ENCODE data around the gene TRMT1L. TPM values are rescaled to one million over a fixed set of nuclear protein-coding genes. Genes with fewer than 3 reads are reported as not detected.

The TRMT1L gene
- total RNA-seq, 1 experiment from 2014 or later = 29.2 TPM

Other genes starting within 250 kb of the TRMT1L start
- 0.06 TPM in 2 replicates for gene NIBAN1, start 182.4 kb downstream of the TRMT1L start, total RNA-seq (2014; rRNA removed)
- gene RNF2, start 111.4 kb downstream of the TRMT1L start, total RNA-seq (2014; rRNA removed) = 12.5 and 15.1 TPM in 2 replicates
- 3.4 and 4.2 TPM in 2 replicates for gene SWT1, start 214 bp upstream of the TRMT1L start, total RNA-seq (2014; rRNA removed)
- 73.6 and 85.0 TPM in 2 replicates for gene IVNS1ABP, start 160.3 kb upstream of the TRMT1L start, total RNA-seq (2014; rRNA removed)

All from LHCN-M2 (cell line).